A549 (cell line): ENCODE data around the gene TMEM182. TPM values are rescaled to one million over a fixed set of nuclear protein-coding genes. Genes with fewer than 3 reads are reported as not detected.

Experiments
- ATAC-seq, 2 experiments: fragments of 200-7000 bp in 1 of 2; fragments of >200 bp in 1 of 2; cut with Nextera tagmentation in 1 of 2; cut with Tn5 transposase in 1 of 2; 3 replicates each; pipeline versions ENCODE4 v1.8.0 to v1.9.1; 2018 to 2020; ENCODE audit warnings: mild to moderate bottlenecking in 1 of 2, moderate library complexity in 1 of 2
- CTCF ChIA-PET: fragments of 300-600 bp; sonication (Branson Sonifier 250); formaldehyde crosslinking; extraction: SDS; loops from one replicate; lab custom pipeline; 2021; ENCODE audit warnings: antibody characterized with exemption, inconsistent platforms; lab: Yijun Ruan, JAX
- POLR2A ChIA-PET: fragments of 350-600 bp; formaldehyde crosslinking; extraction: SDS; loops from one replicate; lab custom pipeline; 2021; ENCODE audit warnings: antibody characterized with exemption, inconsistent platforms; lab: Yijun Ruan, JAX
- DNase-seq, 2 experiments: peaks; one replicate each; pipeline versions ENCODE4 v3.0.0 to v3.0.0-alpha.2; 2011 to 2016; ENCODE audit warnings: low read depth in 1 of 2, low spot score in 1 of 2
- FAIRE-seq: peaks from 2 replicates; lab custom pipeline; 2011; peaks lifted over from hg19 to GRCh38; lab: Jason Lieb, UNC
- H3K27ac ChIP-seq, 2 experiments: fragments of >200 bp; sonication (Bioruptor Twin); formaldehyde crosslinking; 3 replicates each; pipeline ENCODE4 v1.5.1; 2016 to 2017
- H3K4me1 ChIP-seq: fragments of >200 bp; sonication (Bioruptor Twin); formaldehyde crosslinking; 3 replicates; pipeline ENCODE4 v1.6.1; 2016
- H3K4me2 ChIP-seq: fragments of >200 bp; sonication (Bioruptor Twin); formaldehyde crosslinking; 3 replicates; pipeline ENCODE4 v1.6.1; 2016
- H3K4me3 ChIP-seq: fragments of >200 bp; sonication (Bioruptor Twin); formaldehyde crosslinking; 3 replicates; pipeline ENCODE4 v1.5.1; 2016
- H3K9me3 ChIP-seq: fragments of >200 bp; sonication (Bioruptor Twin); formaldehyde crosslinking; 3 replicates; pipeline ENCODE4 v1.6.1; 2016
- CBX2 ChIP-seq: fragments of 200-600 bp; sonication (generic); IDR thresholded peaks from 2 replicates; pipeline ENCODE4 v1.6.1; 2016; ENCODE audit warnings: low read depth, mild to moderate bottlenecking, borderline replicate concordance
- EHF ChIP-seq: fragments of 250-450 bp; sonication (Bioruptor Pico); IDR thresholded peaks from 2 replicates; pipeline ENCODE4 v1.5.0; 2020; ENCODE audit warnings: mild to moderate bottlenecking
- EHMT2 ChIP-seq: fragments of 200-600 bp; sonication (generic); IDR thresholded peaks from 2 replicates; pipeline ENCODE4 v1.6.1; 2016; ENCODE audit warnings: antibody characterized with exemption, low read depth, mild to moderate bottlenecking, moderate library complexity
- EP300 ChIP-seq, 2 experiments: fragments of >200 bp; sonication (Bioruptor Twin); formaldehyde crosslinking; IDR thresholded peaks; 2 replicates in 1 of 2; 3 replicates in 1 of 2; pipeline ENCODE4 v1.6.1; 2016 to 2017
- FOSB ChIP-seq: fragments of 250-450 bp; sonication (Bioruptor Pico); IDR thresholded peaks from 2 replicates; pipeline ENCODE4 v1.5.0; 2020; ENCODE audit warnings: mild to moderate bottlenecking, moderate library complexity
- FOSL2 ChIP-seq, 2 experiments: fragments of 450-650 bp in 1 of 2; fragments of >200 bp in 1 of 2; sonication (Bioruptor Twin) in 1 of 2; formaldehyde crosslinking; IDR thresholded peaks; 2 replicates each; pipeline versions ENCODE4 v1.5.0 to v1.6.1; 2016 to 2020; ENCODE audit warnings: mild to moderate bottlenecking in 1 of 2, moderate library complexity in 1 of 2
- FOXS1 ChIP-seq: fragments of 250-450 bp; sonication (Bioruptor Pico); IDR thresholded peaks from 2 replicates; pipeline ENCODE4 v1.5.0; 2020; ENCODE audit warnings: mild to moderate bottlenecking, moderate library complexity
- GATA3 ChIP-seq: IDR thresholded peaks from 2 replicates; pipeline ENCODE4 v1.6.1; 2012; ENCODE audit warnings: borderline replicate concordance
- HDAC2 ChIP-seq: fragments of 200-600 bp; sonication (generic); IDR thresholded peaks from 2 replicates; pipeline ENCODE4 v1.6.1; 2016
- HOXB5 ChIP-seq: fragments of 250-450 bp; sonication (Bioruptor Pico); IDR thresholded peaks from 2 replicates; pipeline ENCODE4 v1.5.0; 2020; ENCODE audit warnings: mild to moderate bottlenecking, moderate library complexity
- JUN ChIP-seq, 2 experiments: fragments of >200 bp; sonication (Bioruptor Twin); formaldehyde crosslinking; IDR thresholded peaks; 2 replicates in 1 of 2; 3 replicates in 1 of 2; pipeline ENCODE4 v1.6.1; 2016 to 2017
- KDM5A ChIP-seq: fragments of 200-600 bp; sonication (generic); IDR thresholded peaks from 2 replicates; pipeline ENCODE4 v1.6.1; 2016; ENCODE audit warnings: antibody characterized with exemption, mild to moderate bottlenecking
- MAFK ChIP-seq: fragments of 450-650 bp; IDR thresholded peaks from 2 replicates; pipeline ENCODE4 v1.6.1; 2014; ENCODE audit not compliant: partially characterized antibody
- MAZ ChIP-seq: fragments of 150-350 bp; IDR thresholded peaks from 2 replicates; pipeline ENCODE4 v1.6.1; 2014; ENCODE audit warnings: antibody characterized with exemption, low read depth, low read length, borderline replicate concordance
- NPAS2 ChIP-seq: fragments of 250-450 bp; sonication (Bioruptor Pico); IDR thresholded peaks from 2 replicates; pipeline ENCODE4 v1.8.0; 2022; ENCODE audit warnings: mild to moderate bottlenecking, moderate library complexity, borderline replicate concordance
- NR3C1 ChIP-seq: fragments of >200 bp; sonication (Bioruptor Twin); formaldehyde crosslinking; IDR thresholded peaks from 3 replicates; pipeline ENCODE4 v1.6.1; 2017
- POLR2AphosphoS2 ChIP-seq: conservative IDR thresholded peaks from 2 replicates; pipeline ENCODE4 v1.6.1; 2012; ENCODE audit warnings: low read length, improper control_type of control experiment, inconsistent platforms
- RAD21 ChIP-seq, 2 experiments: fragments of >200 bp in 1 of 2; sonication (Bioruptor Twin) in 1 of 2; formaldehyde crosslinking in 1 of 2; IDR thresholded peaks in 1 of 2; conservative IDR thresholded peaks in 1 of 2; 2 replicates in 1 of 2; 3 replicates in 1 of 2; pipeline ENCODE4 v1.6.1; 2012 to 2018; ENCODE audit warnings: inconsistent platforms in 1 of 2
- RCOR1 ChIP-seq: fragments of 150-350 bp; IDR thresholded peaks from 2 replicates; pipeline ENCODE4 v1.6.1; 2014; ENCODE audit warnings: antibody characterized with exemption, low read length, low read depth
- RFX5 ChIP-seq: fragments of 450-650 bp; IDR thresholded peaks from 2 replicates; pipeline ENCODE4 v1.7.1; 2014; ENCODE audit warnings: antibody characterized with exemption, mild to moderate bottlenecking, moderate library complexity
- RNF2 ChIP-seq: fragments of 200-600 bp; sonication (generic); IDR thresholded peaks from 2 replicates; pipeline ENCODE4 v1.6.1; 2016; ENCODE audit warnings: low read depth, mild to moderate bottlenecking, antibody characterized with exemption, moderate library complexity, borderline replicate concordance
- SREBF2 ChIP-seq: fragments of 450-650 bp; IDR thresholded peaks from 2 replicates; pipeline ENCODE4 v1.6.1; 2014; ENCODE audit warnings: mild to moderate bottlenecking, moderate library complexity
- TP53 ChIP-seq: fragments of 250-450 bp; sonication (Bioruptor Pico); IDR thresholded peaks from 2 replicates; pipeline ENCODE4 v1.5.0; 2021; ENCODE audit warnings: mild to moderate bottlenecking, moderate library complexity
- ZC3H11A ChIP-seq: fragments of 450-650 bp; IDR thresholded peaks from 2 replicates; pipeline ENCODE4 v1.6.1; 2014; ENCODE audit warnings: antibody characterized with exemption, mild to moderate bottlenecking
- ZSCAN20 ChIP-seq: fragments of 250-450 bp; sonication (Bioruptor Pico); IDR thresholded peaks from 2 replicates; pipeline ENCODE4 v1.8.0; 2022; ENCODE audit warnings: mild to moderate bottlenecking, moderate library complexity
- WGBS: methylation state at CpG from one replicate; pipeline ENCODE4 v1.1.6; 2017; ENCODE audit errors: missing lambda C conversion rate; 5-methylcytosine and 5-hydroxymethylcytosine counted together
- polyA plus RNA-seq, 4 experiments: library from polyadenylated mRNA; depleted of rRNA in 3 of 4; stranded (reverse); fragments of >200 nt; fragmentation: RNase III in 1 of 4; extraction: RNeasy Plus Mini Kit Qiagen cat#74134 plus additional on column Dnase treatment in 1 of 4; gene quantifications; 2 replicates in 3 of 4; 3 replicates in 1 of 4; pipeline ENCODE4 v1.2.3, GENCODE V29; 2011 to 2017
- TF ChIP-seq, protein P1 (sequence below): IDR thresholded peaks from 2 replicates; pipeline ENCODE4 v1.6.1; 2012; ENCODE audit warnings: low read depth, borderline replicate concordance
- TF ChIP-seq, protein P2 (sequence below): IDR thresholded peaks from 2 replicates; pipeline ENCODE4 v1.6.1; 2012
- TF ChIP-seq, protein P3 (sequence below): IDR thresholded peaks from 2 replicates; pipeline ENCODE4 v1.6.1; 2012
- TF ChIP-seq, protein P4 (sequence below): fragments of >200 bp; sonication (Bioruptor Twin); formaldehyde crosslinking; IDR thresholded peaks from 2 replicates; pipeline ENCODE4 v1.6.1; 2016
- TF ChIP-seq, protein P5 (sequence below): fragments of 200-600 bp; sonication (generic); IDR thresholded peaks from 2 replicates; pipeline ENCODE4 v1.6.1; 2016; ENCODE audit warnings: antibody characterized with exemption, mild to moderate bottlenecking, moderate library complexity
- TF ChIP-seq, protein P6 (sequence below): fragments of >200 bp; sonication (Bioruptor Twin); formaldehyde crosslinking; IDR thresholded peaks from 3 replicates; pipeline ENCODE4 v1.6.1; 2016
- TF ChIP-seq, protein P7 (sequence below): fragments of 450-650 bp; IDR thresholded peaks from 2 replicates; pipeline ENCODE4 v1.6.1; 2014; ENCODE audit warnings: antibody characterized with exemption

Gene TMEM182
- polyA plus RNA-seq, 2 of the 4 experiments (the other 2 are of a cell fraction), result 5.3 to 13.1 TPM

DNA sequence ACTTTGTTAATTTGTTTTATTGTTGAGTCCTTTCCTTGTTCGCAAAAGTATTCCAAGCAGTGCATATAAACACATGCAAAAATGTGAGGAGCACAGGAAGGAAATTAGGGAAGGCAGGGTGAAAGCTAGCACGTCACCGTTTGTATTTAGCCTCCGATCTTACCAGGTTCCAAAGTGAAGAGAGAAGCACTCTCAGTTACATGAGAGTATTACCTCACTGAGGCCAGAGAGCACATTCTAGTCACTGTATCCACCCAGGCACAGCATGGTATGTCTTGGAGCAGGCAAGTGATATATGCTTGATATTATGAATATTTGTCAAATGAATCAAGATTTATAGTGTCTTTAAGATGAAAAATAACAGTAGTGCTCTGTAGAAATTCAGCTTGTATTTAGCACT lies 6.5 kb upstream of the TMEM182 start:
- Histone ChIP-seq H3K4me2 (no peak overlapping the region), H3K4me1 (no peaks in the 10 kb centered on the region), H3K27ac (no peak overlapping the region), H3K4me3 (no peak overlapping the region), H3K9me3 (no peaks in the 10 kb centered on the region)
- POLR2A ChIA-PET, result no interaction called here
- CTCF ChIA-PET, result interaction anchor here (1.0 to 1.3 kb wide), 2 partner anchors 19 to 51 kb away, joined by 3 to 4 read pairs; a partner anchor contains a TSS
- DNase-seq (no peak), ATAC-seq (no peak), FAIRE-seq (no peak)
- WGBS, result 90% methylated on average over 4 of the region's 4 CpGs
- no peak for TF ChIP-seq MAFK
- TF ChIP-seq RNF2, result no peak
- TF ChIP-seq, protein P1, sequence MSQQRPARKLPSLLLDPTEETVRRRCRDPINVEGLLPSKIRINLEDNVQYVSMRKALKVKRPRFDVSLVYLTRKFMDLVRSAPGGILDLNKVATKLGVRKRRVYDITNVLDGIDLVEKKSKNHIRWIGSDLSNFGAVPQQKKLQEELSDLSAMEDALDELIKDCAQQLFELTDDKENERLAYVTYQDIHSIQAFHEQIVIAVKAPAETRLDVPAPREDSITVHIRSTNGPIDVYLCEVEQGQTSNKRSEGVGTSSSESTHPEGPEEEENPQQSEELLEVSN, result no peak
- no peak for TF ChIP-seq NPAS2 (CRISPR knock-in tag)
- no peak for TF ChIP-seq RCOR1
- TF ChIP-seq FOSL2 (IDR thresholded peaks at IDR 0.05), result no peak
- TF ChIP-seq FOSL2 (CRISPR knock-in tag; IDR thresholded peaks at IDR 0.05), result no peak
- no peak for TF ChIP-seq JUN (IDR thresholded peaks at IDR 0.05)
- TF ChIP-seq, protein P2, sequence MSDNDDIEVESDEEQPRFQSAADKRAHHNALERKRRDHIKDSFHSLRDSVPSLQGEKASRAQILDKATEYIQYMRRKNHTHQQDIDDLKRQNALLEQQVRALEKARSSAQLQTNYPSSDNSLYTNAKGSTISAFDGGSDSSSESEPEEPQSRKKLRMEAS, result no peak
- no peak for TF ChIP-seq RFX5
- TF ChIP-seq EP300 (IDR thresholded peaks at IDR 0.05), result no peak
- TF ChIP-seq, protein P3, sequence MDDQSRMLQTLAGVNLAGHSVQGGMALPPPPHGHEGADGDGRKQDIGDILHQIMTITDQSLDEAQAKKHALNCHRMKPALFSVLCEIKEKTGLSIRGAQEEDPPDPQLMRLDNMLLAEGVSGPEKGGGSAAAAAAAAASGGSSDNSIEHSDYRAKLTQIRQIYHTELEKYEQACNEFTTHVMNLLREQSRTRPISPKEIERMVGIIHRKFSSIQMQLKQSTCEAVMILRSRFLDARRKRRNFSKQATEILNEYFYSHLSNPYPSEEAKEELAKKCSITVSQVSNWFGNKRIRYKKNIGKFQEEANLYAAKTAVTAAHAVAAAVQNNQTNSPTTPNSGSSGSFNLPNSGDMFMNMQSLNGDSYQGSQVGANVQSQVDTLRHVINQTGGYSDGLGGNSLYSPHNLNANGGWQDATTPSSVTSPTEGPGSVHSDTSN, result no peak
- no peak for TF ChIP-seq SREBF2
- no peak for TF ChIP-seq ZSCAN20 (CRISPR knock-in tag)
- no peak for TF ChIP-seq FOXS1 (CRISPR knock-in tag)
- TF ChIP-seq EHF (CRISPR knock-in tag), result no peak

DNA sequence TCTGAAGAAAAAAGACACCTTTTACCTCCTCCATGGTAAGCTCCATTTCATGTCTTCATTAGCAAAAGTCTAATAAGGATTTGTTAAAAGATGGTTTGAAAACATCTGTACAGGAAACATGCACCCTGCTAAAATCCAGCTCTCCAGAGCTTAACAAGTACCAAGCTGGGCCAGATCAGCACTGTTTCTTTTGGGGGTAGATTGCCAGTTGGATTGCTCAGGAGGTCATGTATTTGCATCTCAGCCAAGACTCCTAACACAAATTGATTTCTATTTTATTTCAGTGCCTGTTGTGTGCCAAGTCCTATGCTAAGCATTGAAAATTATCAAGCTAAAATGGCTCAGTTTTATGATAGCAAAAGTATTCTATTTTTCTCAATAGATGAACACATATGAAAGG lies 3.4 kb upstream of the TMEM182 start:
- DNase-seq (no peak), FAIRE-seq (no peak), ATAC-seq (no peak)
- no peaks in the 10 kb centered on the region for H3K4me1 ChIP-seq
- H3K27ac ChIP-seq, result no peak overlapping the region
- no peak overlapping the region for H3K4me2 ChIP-seq
- no peak overlapping the region for H3K4me3 ChIP-seq
- TF ChIP-seq, protein P4, sequence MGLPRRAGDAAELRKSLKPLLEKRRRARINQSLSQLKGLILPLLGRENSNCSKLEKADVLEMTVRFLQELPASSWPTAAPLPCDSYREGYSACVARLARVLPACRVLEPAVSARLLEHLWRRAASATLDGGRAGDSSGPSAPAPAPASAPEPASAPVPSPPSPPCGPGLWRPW, result no peak
- TF ChIP-seq JUN (IDR thresholded peaks at IDR 0.05) (no peak), RAD21 (conservative IDR thresholded peaks at IDR 0.05 in 1 of 2, IDR thresholded peaks at IDR 0.05 in 1 of 2) (no peak), HDAC2 (no peak), KDM5A (no peak), HOXB5 (CRISPR knock-in tag) (no peak), ZC3H11A (no peak), GATA3 (no peak), NR3C1 (no peak), FOSB (CRISPR knock-in tag) (no peak), CBX2 (no peak), EHMT2 (no peak), TP53 (CRISPR knock-in tag) (no peak), MAZ (no peak), POLR2AphosphoS2 (no peak)
- TF ChIP-seq, protein P5, sequence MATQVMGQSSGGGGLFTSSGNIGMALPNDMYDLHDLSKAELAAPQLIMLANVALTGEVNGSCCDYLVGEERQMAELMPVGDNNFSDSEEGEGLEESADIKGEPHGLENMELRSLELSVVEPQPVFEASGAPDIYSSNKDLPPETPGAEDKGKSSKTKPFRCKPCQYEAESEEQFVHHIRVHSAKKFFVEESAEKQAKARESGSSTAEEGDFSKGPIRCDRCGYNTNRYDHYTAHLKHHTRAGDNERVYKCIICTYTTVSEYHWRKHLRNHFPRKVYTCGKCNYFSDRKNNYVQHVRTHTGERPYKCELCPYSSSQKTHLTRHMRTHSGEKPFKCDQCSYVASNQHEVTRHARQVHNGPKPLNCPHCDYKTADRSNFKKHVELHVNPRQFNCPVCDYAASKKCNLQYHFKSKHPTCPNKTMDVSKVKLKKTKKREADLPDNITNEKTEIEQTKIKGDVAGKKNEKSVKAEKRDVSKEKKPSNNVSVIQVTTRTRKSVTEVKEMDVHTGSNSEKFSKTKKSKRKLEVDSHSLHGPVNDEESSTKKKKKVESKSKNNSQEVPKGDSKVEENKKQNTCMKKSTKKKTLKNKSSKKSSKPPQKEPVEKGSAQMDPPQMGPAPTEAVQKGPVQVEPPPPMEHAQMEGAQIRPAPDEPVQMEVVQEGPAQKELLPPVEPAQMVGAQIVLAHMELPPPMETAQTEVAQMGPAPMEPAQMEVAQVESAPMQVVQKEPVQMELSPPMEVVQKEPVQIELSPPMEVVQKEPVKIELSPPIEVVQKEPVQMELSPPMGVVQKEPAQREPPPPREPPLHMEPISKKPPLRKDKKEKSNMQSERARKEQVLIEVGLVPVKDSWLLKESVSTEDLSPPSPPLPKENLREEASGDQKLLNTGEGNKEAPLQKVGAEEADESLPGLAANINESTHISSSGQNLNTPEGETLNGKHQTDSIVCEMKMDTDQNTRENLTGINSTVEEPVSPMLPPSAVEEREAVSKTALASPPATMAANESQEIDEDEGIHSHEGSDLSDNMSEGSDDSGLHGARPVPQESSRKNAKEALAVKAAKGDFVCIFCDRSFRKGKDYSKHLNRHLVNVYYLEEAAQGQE, result no peak
- TF ChIP-seq, protein P6, sequence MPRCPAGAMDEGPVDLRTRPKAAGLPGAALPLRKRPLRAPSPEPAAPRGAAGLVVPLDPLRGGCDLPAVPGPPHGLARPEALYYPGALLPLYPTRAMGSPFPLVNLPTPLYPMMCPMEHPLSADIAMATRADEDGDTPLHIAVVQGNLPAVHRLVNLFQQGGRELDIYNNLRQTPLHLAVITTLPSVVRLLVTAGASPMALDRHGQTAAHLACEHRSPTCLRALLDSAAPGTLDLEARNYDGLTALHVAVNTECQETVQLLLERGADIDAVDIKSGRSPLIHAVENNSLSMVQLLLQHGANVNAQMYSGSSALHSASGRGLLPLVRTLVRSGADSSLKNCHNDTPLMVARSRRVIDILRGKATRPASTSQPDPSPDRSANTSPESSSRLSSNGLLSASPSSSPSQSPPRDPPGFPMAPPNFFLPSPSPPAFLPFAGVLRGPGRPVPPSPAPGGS, result no peak
- TF ChIP-seq, protein P7, sequence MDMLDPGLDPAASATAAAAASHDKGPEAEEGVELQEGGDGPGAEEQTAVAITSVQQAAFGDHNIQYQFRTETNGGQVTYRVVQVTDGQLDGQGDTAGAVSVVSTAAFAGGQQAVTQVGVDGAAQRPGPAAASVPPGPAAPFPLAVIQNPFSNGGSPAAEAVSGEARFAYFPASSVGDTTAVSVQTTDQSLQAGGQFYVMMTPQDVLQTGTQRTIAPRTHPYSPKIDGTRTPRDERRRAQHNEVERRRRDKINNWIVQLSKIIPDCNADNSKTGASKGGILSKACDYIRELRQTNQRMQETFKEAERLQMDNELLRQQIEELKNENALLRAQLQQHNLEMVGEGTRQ, result no peak
- H3K9me3 ChIP-seq, result no peaks in the 10 kb centered on the region
- CTCF ChIA-PET, result no interaction called here
- POLR2A ChIA-PET, result no interaction called here
